GM21576 (cell line): ENCODE results near the gene E4F1.
A peak's percentile ranks its signal among the peaks of the same experiment; 100 is the strongest.

Experiments
- ATAC-seq: cut with Tn5 transposase; IDR thresholded peaks from one replicate; pipeline ENCODE4 v1.9.1; 2021; ENCODE audit warnings: mild to moderate bottlenecking, moderate library complexity; ENCODE audit not compliant: unreplicated experiment

E4F1 gene

GRCh38 chr16:2223221-2223941, at the start of gene E4F1:
Gene E4F1 (plus strand): TSS chr16:2223591. CDS start chr16:2223614, 23 bp downstream.
- peak; percentile 91 for ATAC-seq

GRCh38 chr16:2173916-2174315, 49.5 kb upstream of the E4F1 start:
- ATAC-seq, result no peak

- no peak for ATAC-seq
Observed at GRCh38 chr16:2174396-2175131, 48.8 kb upstream of the E4F1 start.

GRCh38 chr16:2175454-2175853, 47.9 kb upstream of the E4F1 start:
- no peak for ATAC-seq

GRCh38 chr16:2176047-2176446, 47.3 kb upstream of the E4F1 start:
- ATAC-seq, result no peak

GRCh38 chr16:2177101-2177500, 46.3 kb upstream of the E4F1 start:
- ATAC-seq, result no peak

GRCh38 chr16:2177561-2177960, 45.8 kb upstream of the E4F1 start:
- no peak for ATAC-seq

- no peak for ATAC-seq
Observed at GRCh38 chr16:2178321-2179106, 44.9 kb upstream of the E4F1 start.

GRCh38 chr16:2179107-2179501, 44.3 kb upstream of the E4F1 start:
- ATAC-seq, result no peak

GRCh38 chr16:2179576-2179975, 43.8 kb upstream of the E4F1 start:
- no peak for ATAC-seq

- ATAC-seq, result no peak
Observed at GRCh38 chr16:2180461-2180860, 42.9 kb upstream of the E4F1 start.

- ATAC-seq, result no peak
Observed at GRCh38 chr16:2180962-2181923, 42.1 kb upstream of the E4F1 start.

GRCh38 chr16:2181952-2182351, 41.4 kb upstream of the E4F1 start:
- ATAC-seq, result no peak

GRCh38 chr16:2183671-2184070, 39.7 kb upstream of the E4F1 start:
- ATAC-seq, result no peak

- ATAC-seq, result no peak
Observed at GRCh38 chr16:2184346-2184745, 39.0 kb upstream of the E4F1 start.

- no peak for ATAC-seq
Observed at GRCh38 chr16:2184962-2185361, 38.4 kb upstream of the E4F1 start.

GRCh38 chr16:2186064-2186463, 37.3 kb upstream of the E4F1 start:
- ATAC-seq, result no peak

- no peak for ATAC-seq
Observed at GRCh38 chr16:2186505-2186904, 36.9 kb upstream of the E4F1 start.

- no peak for ATAC-seq
Observed at GRCh38 chr16:2187212-2187611, 36.2 kb upstream of the E4F1 start.

GRCh38 chr16:2188395-2188794, 35.0 kb upstream of the E4F1 start:
- ATAC-seq, result no peak
